HG02884 (cell line): ENCODE measurements around the gene TAF11L3.
"Not testable (repeated sequence)": the region's sequence is repeated elsewhere in the genome, so short reads cannot be mapped to it uniquely, and the experiment has no call there.

Experiments
- ATAC-seq: cut with Tn5 transposase; IDR thresholded peaks from one replicate; pipeline ENCODE4 v1.9.1; 2021; ENCODE audit warnings: mild to moderate bottlenecking, moderate library complexity; ENCODE audit not compliant: unreplicated experiment

TAF11L3 gene

GRCh38 chr5:17518067-17518466 lies at the start of gene TAF11L3:
Gene TAF11L3, plus strand, starts transcription at chr5:17518367.
- ATAC-seq, result not testable (repeated sequence)

- no peak for ATAC-seq
Observed at GRCh38 chr5:17470064-17470463, 48.1 kb upstream of the TAF11L3 start.

GRCh38 chr5:17475064-17475463 lies 43.1 kb upstream of the TAF11L3 start:
- peak; percentile 58 for ATAC-seq

GRCh38 chr5:17477043-17477442 lies 41.1 kb upstream of the TAF11L3 start:
- no peak for ATAC-seq

- ATAC-seq, result no peak
Observed at GRCh38 chr5:17477573-17478265, 40.4 kb upstream of the TAF11L3 start.

- ATAC-seq, result no peak
Observed at GRCh38 chr5:17481378-17481777, 36.8 kb upstream of the TAF11L3 start.

GRCh38 chr5:17482790-17483189 lies 35.4 kb upstream of the TAF11L3 start:
- no peak for ATAC-seq

- ATAC-seq, result not testable (repeated sequence)
Observed at GRCh38 chr5:17486464-17487173, 31.5 kb upstream of the TAF11L3 start.

GRCh38 chr5:17487174-17487512 lies 31.0 kb upstream of the TAF11L3 start:
- no peak for ATAC-seq

GRCh38 chr5:17491257-17491656 lies 26.9 kb upstream of the TAF11L3 start:
- not testable (repeated sequence) for ATAC-seq

GRCh38 chr5:17492770-17493169 lies 25.4 kb upstream of the TAF11L3 start:
- no peak for ATAC-seq

- ATAC-seq, result no peak
Observed at GRCh38 chr5:17497446-17497845, 20.7 kb upstream of the TAF11L3 start.

GRCh38 chr5:17497931-17498330 lies 20.2 kb upstream of the TAF11L3 start, which contains the start of gene TAF11L2:
Gene TAF11L2, plus strand, starts transcription at chr5:17498231.
- ATAC-seq, result not testable (repeated sequence)

- ATAC-seq, result no peak
Observed at GRCh38 chr5:17511775-17512325, 6.3 kb upstream of the TAF11L3 start.

- ATAC-seq, result not testable (repeated sequence)
Observed at GRCh38 chr5:17517526-17517925, 641 bp upstream of the TAF11L3 start.

- not testable (repeated sequence) for ATAC-seq
Observed at GRCh38 chr5:17519508-17519907, 1.3 kb downstream of the TAF11L3 start.

GRCh38 chr5:17521501-17521900 lies 3.3 kb downstream of the TAF11L3 start, which contains the start of gene TAF11L4:
Gene TAF11L4, plus strand, starts transcription at chr5:17521801.
- not testable (repeated sequence) for ATAC-seq

- ATAC-seq, result not testable (repeated sequence)
Observed at GRCh38 chr5:17524935-17525334, 6.8 kb downstream of the TAF11L3 start, which contains the start of gene TAF11L5. Gene TAF11L5, plus strand, starts transcription at chr5:17525235.

- ATAC-seq, result not testable (repeated sequence)
Observed at GRCh38 chr5:17526504-17526903, 8.3 kb downstream of the TAF11L3 start.

- not testable (repeated sequence) for ATAC-seq
Observed at GRCh38 chr5:17528369-17528768, 10.2 kb downstream of the TAF11L3 start, which contains the start of gene TAF11L6. Gene TAF11L6, plus strand, starts transcription at chr5:17528669.
